HG02763 (cell line): ENCODE data around the gene SAFB.
"Not testable (repeated sequence)": the region's sequence is repeated elsewhere in the genome, so short reads cannot be mapped to it uniquely, and the experiment has no call there.

Experiments
- ATAC-seq: cut with Tn5 transposase; IDR thresholded peaks from one replicate; pipeline ENCODE4 v1.9.1; 2021; ENCODE audit warnings: mild to moderate bottlenecking, moderate library complexity; ENCODE audit not compliant: unreplicated experiment

The SAFB gene

GRCh38 chr19:5594521-5594950 lies 28.3 kb upstream of the SAFB start:
- ATAC-seq = no peak

- ATAC-seq = no peak
These were observed 27.8 kb upstream of the SAFB start for GRCh38 chr19:5595129-5595528.

- ATAC-seq = no peak
These were observed 27.1 kb upstream of the SAFB start for GRCh38 chr19:5595745-5596144.

GRCh38 chr19:5600797-5601196 lies 22.1 kb upstream of the SAFB start:
- ATAC-seq = no peak

- no peak for ATAC-seq
These were observed 19.3 kb upstream of the SAFB start for GRCh38 chr19:5603626-5604025.

GRCh38 chr19:5605362-5605761 lies 17.5 kb upstream of the SAFB start:
- no peak for ATAC-seq

GRCh38 chr19:5607318-5608275 lies 15.3 kb upstream of the SAFB start:
- ATAC-seq = no peak

- ATAC-seq = no peak
These were observed 14.6 kb upstream of the SAFB start for GRCh38 chr19:5608291-5608690.

GRCh38 chr19:5608766-5609165 lies 14.1 kb upstream of the SAFB start:
- ATAC-seq = not testable (repeated sequence)

- no peak for ATAC-seq
These were observed 12.9 kb upstream of the SAFB start for GRCh38 chr19:5609881-5610448.

- no peak for ATAC-seq
These were observed 9.7 kb upstream of the SAFB start for GRCh38 chr19:5612891-5613865.

GRCh38 chr19:5615756-5616327 lies 7.0 kb upstream of the SAFB start:
- ATAC-seq = no peak

- ATAC-seq = no peak
These were observed 5.8 kb upstream of the SAFB start for GRCh38 chr19:5617080-5617479.

- ATAC-seq = no peak
These were observed 4.3 kb upstream of the SAFB start for GRCh38 chr19:5618591-5618990.

- no peak for ATAC-seq
These were observed 2.9 kb upstream of the SAFB start for GRCh38 chr19:5619946-5620345.

- no peak for ATAC-seq
These were observed 1.5 kb upstream of the SAFB start for GRCh38 chr19:5621311-5621944.

GRCh38 chr19:5621945-5622464 lies 878 bp upstream of the SAFB start:
- ATAC-seq = no peak

GRCh38 chr19:5623397-5624017 lies 624 bp downstream of the SAFB start:
- no peak for ATAC-seq

GRCh38 chr19:5624018-5624663 lies 1.3 kb downstream of the SAFB start:
- ATAC-seq = no peak
